Calu3 (cell line): ENCODE results near the gene REXO4. TPM values are rescaled to one million over a fixed set of nuclear protein-coding genes. Genes with fewer than 3 reads are reported as not detected.
A peak's percentile ranks its signal among the peaks of the same experiment; 100 is the strongest.
"Not testable (repeated sequence)": the region's sequence is repeated elsewhere in the genome, so short reads cannot be mapped to it uniquely, and the experiment has no call there.

Experiments used
- BruUV-seq: library from RNA; stranded (reverse); fragments of 400-500 nt; replicated peaks from 2 replicates; lab custom pipeline; 2021; lab: Mats Ljungman, UMichigan
- CTCF ChIA-PET: fragments of 300-600 bp; sonication (Branson Sonifier 250); formaldehyde crosslinking; loops from one replicate; lab custom pipeline; 2022; ENCODE audit warnings: antibody characterized with exemption; lab: Charles Lee
- DNase-seq: peaks from one replicate; pipeline ENCODE4 v3.0.0; 2022
- H3K27ac Mint-ChIP-seq: one replicate; pipeline ENCODE4 v1.8.0; 2022; ENCODE audit warnings: mixed read lengths; ENCODE audit not compliant: unreplicated experiment
- H3K27me3 Mint-ChIP-seq: one replicate; pipeline ENCODE4 v1.8.0; 2022; ENCODE audit warnings: mixed read lengths; ENCODE audit not compliant: unreplicated experiment
- H3K36me3 Mint-ChIP-seq: one replicate; pipeline ENCODE4 v1.8.0; 2022; ENCODE audit warnings: mild to moderate bottlenecking, moderate library complexity, mixed read lengths; ENCODE audit not compliant: insufficient read depth, unreplicated experiment
- H3K4me1 Mint-ChIP-seq: one replicate; pipeline ENCODE4 v1.8.0; 2022; ENCODE audit warnings: mild to moderate bottlenecking, low read depth, mixed read lengths; ENCODE audit not compliant: unreplicated experiment
- H3K4me3 Mint-ChIP-seq: one replicate; pipeline ENCODE4 v1.8.0; 2022; ENCODE audit warnings: mild to moderate bottlenecking, low read depth, moderate library complexity, mixed read lengths; ENCODE audit not compliant: unreplicated experiment
- H3K9me3 Mint-ChIP-seq: one replicate; pipeline ENCODE4 v1.8.0; 2022; ENCODE audit warnings: low read depth, mixed read lengths; ENCODE audit not compliant: unreplicated experiment
- intact Hi-C: fragments of 100-400 bp; cut with micrococcal nuclease; formaldehyde crosslinking; loops from one replicate; pipeline ENCODE4 v1.10.0; 2022; ENCODE audit not compliant: unreplicated experiment
- total RNA-seq: library from RNA; stranded (reverse); gene quantifications from 2 replicates; pipeline ENCODE4 v1.2.3, GENCODE V29; 2022
- TF ChIP-seq, protein P1 (sequence below): fragments of 200-600 bp; IDR thresholded peaks from one replicate; pipeline ENCODE4 v1.8.0; 2022; ENCODE audit warnings: antibody characterized with exemption; ENCODE audit not compliant: unreplicated experiment

REXO4 gene
- total RNA-seq, 1 experiment from 2014 or later = 23.4 TPM

DNA sequence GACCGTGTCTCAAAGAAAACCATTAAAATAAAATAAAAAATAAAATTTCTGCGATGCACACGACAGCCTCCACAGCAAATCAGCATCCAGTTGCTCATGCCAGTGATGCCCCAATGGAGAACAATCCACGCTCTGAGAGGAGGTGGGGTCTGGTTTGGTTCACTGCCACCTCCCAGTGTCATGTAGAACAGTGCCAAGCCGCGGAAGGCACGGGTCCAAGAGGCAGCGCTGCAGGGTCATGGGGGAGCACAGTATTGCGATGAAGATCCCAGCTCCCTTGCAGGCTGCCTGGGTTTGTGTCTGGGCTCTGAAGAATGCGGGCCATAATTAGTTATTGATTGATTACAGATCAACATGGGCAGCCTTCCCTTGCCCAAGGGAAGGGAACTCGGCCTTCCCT, 35.8 kb upstream of the REXO4 start:
- Mint-ChIP-seq H3K27ac (no peak overlapping the region), H3K27me3 (no peaks in the 10 kb centered on the region), H3K9me3 (no peaks in the 10 kb centered on the region)

DNA sequence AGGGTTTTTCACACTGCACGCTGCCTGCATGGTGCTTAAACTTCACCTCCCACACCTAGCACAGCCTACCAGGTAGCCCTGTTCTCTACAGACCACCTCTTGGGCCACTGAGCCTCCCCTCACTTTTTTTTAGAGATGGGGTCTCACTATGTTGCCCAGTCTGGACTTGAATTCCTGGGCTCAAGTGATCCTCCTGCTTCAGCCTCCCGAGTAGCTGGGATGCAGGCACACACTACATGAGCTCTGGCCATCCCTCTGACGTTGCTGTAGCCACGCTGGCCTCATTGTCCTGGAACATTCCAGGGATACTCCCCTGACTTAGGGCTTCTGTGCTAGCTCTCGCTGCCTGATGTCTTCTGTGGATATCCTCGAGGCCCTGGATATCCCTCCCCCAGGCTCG, 34.8 kb upstream of the REXO4 start:
- no TSS peak for BruUV-seq
- H3K36me3 Mint-ChIP-seq = no peaks in the 10 kb centered on the region
- H3K4me1 Mint-ChIP-seq = peaks cover 13% of the 10 kb centered on the region
- intact Hi-C loops = no loop called here
- TF ChIP-seq, protein P1, sequence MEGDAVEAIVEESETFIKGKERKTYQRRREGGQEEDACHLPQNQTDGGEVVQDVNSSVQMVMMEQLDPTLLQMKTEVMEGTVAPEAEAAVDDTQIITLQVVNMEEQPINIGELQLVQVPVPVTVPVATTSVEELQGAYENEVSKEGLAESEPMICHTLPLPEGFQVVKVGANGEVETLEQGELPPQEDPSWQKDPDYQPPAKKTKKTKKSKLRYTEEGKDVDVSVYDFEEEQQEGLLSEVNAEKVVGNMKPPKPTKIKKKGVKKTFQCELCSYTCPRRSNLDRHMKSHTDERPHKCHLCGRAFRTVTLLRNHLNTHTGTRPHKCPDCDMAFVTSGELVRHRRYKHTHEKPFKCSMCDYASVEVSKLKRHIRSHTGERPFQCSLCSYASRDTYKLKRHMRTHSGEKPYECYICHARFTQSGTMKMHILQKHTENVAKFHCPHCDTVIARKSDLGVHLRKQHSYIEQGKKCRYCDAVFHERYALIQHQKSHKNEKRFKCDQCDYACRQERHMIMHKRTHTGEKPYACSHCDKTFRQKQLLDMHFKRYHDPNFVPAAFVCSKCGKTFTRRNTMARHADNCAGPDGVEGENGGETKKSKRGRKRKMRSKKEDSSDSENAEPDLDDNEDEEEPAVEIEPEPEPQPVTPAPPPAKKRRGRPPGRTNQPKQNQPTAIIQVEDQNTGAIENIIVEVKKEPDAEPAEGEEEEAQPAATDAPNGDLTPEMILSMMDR = no peak
- H3K27me3 Mint-ChIP-seq = no peaks in the 10 kb centered on the region
- H3K4me3 Mint-ChIP-seq = no peak overlapping the region
- no peaks in the 10 kb centered on the region for H3K9me3 Mint-ChIP-seq
- no peak overlapping the region for H3K27ac Mint-ChIP-seq
- CTCF ChIA-PET = no interaction called here
- no peak for DNase-seq

More for the DNA sequence above, 35.8 kb upstream of the REXO4 start:
- DNase-seq = no peak
- intact Hi-C loops = no loop called here
- BruUV-seq = no TSS peak
- Mint-ChIP-seq H3K4me3 (no peak overlapping the region), H3K36me3 (peaks cover under 1% of the 10 kb centered on the region), H3K4me1 (peaks cover 13% of the 10 kb centered on the region)
- CTCF ChIA-PET = interaction anchor here (0.6 kb wide), 1 partner anchor 18 kb away, joined by 5 read pairs; no protein-coding TSS in a partner anchor
- TF ChIP-seq, protein P1 = no peak

DNA sequence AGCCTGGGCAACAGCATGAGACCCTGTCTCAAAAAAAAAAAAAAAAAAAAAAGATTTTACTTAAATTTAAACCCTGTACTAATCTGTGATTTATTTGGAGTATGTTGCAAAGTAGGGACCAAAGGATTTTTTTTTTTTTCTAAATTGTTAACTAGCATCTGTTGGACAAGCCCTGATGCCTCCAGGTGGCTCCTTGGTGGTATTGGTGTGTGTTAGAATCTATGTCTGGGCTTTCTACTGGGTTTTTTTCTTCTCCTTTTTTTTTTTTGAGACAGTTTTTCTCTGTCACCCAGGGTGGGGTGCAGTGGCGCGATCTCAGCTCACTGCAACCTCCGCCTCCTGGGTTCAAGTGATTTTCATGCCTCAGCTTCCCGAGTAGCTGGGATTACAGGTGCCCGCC, 34.1 kb upstream of the REXO4 start:
- CTCF ChIA-PET = interaction anchor here (0.7 kb wide), 2 partner anchors 11 to 47 kb away, joined by 4 to 8 read pairs; no protein-coding TSS in a partner anchor
- H3K9me3 Mint-ChIP-seq, H3K4me3 Mint-ChIP-seq, H3K27me3 Mint-ChIP-seq, H3K27ac Mint-ChIP-seq, BruUV-seq, H3K36me3 Mint-ChIP-seq, DNase-seq, intact Hi-C loops: not testable (repeated sequence)
- peaks cover 13% of the 10 kb centered on the region for H3K4me1 Mint-ChIP-seq

DNA sequence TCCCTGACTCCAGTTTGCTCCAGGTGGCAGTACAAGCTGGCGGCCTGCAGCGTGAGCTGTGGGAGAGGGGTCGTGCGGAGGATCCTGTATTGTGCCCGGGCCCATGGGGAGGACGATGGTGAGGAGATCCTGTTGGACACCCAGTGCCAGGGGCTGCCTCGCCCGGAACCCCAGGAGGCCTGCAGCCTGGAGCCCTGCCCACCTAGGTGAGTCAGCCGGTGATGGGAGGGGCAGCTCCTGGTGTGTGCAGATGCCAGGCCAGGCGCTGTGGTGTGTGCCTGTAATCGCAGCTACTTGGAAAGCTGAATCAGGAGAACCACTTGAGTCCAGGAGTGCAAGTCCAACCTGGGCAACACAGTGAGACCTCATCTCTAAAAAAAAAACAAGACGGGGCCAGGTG, 31.9 kb upstream of the REXO4 start:
- no peaks in the 10 kb centered on the region for H3K36me3 Mint-ChIP-seq
- H3K27me3 Mint-ChIP-seq = peaks cover 13% of the 10 kb centered on the region
- H3K4me1 Mint-ChIP-seq = peaks cover 13% of the 10 kb centered on the region
- BruUV-seq = no TSS peak
- H3K27ac Mint-ChIP-seq = no peak overlapping the region
- intact Hi-C loops = no loop called here
- no peak overlapping the region for H3K4me3 Mint-ChIP-seq
- TF ChIP-seq, protein P1 = no peak
- CTCF ChIA-PET = interaction anchor here (1.2 kb wide), 1 partner anchor 33 kb away, joined by 4 read pairs; no protein-coding TSS in a partner anchor
- no peaks in the 10 kb centered on the region for H3K9me3 Mint-ChIP-seq
- peak; percentile 85 for DNase-seq

DNA sequence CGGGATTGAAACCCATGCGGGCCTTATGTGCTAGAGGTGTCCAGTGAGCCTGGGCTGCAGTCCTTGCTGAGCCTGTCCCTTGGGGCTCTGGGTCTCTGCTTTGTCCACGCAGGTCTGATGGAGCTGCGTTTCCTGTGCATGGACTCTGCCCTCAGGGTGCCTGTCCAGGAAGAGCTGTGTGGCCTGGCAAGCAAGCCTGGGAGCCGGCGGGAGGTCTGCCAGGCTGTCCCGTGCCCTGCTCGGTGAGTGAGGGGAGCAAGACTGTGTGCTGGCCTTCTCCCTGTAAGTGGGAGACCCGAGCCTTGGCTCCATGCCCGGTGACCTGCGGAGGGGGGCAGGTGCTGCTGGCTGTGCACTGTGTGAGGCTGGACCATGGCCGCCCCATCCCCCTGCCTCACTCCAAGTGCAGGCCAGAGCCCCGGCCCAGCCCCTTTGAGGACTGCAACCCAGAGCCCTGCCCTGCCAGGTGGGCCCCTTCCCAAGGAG, 30.7 kb upstream of the REXO4 start:
- DNase-seq = no peak
- TF ChIP-seq, protein P1 = no peak
- Mint-ChIP-seq H3K4me3 (no peak overlapping the region), H3K27ac (no peak overlapping the region), H3K4me1 (peaks cover 13% of the 10 kb centered on the region), H3K9me3 (no peaks in the 10 kb centered on the region), H3K36me3 (no peaks in the 10 kb centered on the region), H3K27me3 (peaks cover 13% of the 10 kb centered on the region)
- CTCF ChIA-PET = no interaction called here
- intact Hi-C loops = no loop called here
- no TSS peak for BruUV-seq
